H1 (cell line): Measurements from ENCODE around the gene EGFR. TPM values are rescaled to one million over a fixed set of nuclear protein-coding genes. Genes with fewer than 3 reads are reported as not detected.

Source experiments
- BCL11A ChIP-seq, 2 experiments: IDR thresholded peaks; one replicate each; pipeline ENCODE4 v1.6.1; 2011; ENCODE audit warnings: low read depth in 2 of 2, low read length in 2 of 2, mild to moderate bottlenecking in 2 of 2
- CREB1 ChIP-seq: IDR thresholded peaks from 2 replicates; pipeline ENCODE4 v1.6.1; 2012; ENCODE audit warnings: inconsistent platforms
- EP300 ChIP-seq, 2 experiments: IDR thresholded peaks; 1 replicate in 1 of 2; 2 replicates in 1 of 2; pipeline ENCODE4 v1.6.1; 2011 to 2012; ENCODE audit warnings: low read depth in 2 of 2, low read length in 2 of 2, mild to moderate bottlenecking in 2 of 2, borderline replicate concordance in 1 of 2, inconsistent platforms in 1 of 2, moderate library complexity in 1 of 2
- HDAC2 ChIP-seq, 2 experiments: fragments of 300-600 bp in 1 of 2; sonication (generic) in 1 of 2; IDR thresholded peaks; 2 replicates each; pipeline ENCODE4 v1.6.1; 2011 to 2012; ENCODE audit warnings: low read depth in 2 of 2, low read length in 2 of 2, mild to moderate bottlenecking in 2 of 2, moderate library complexity in 2 of 2, borderline replicate concordance in 1 of 2, inconsistent platforms in 1 of 2
- KDM5A ChIP-seq: fragments of 200-600 bp; IDR thresholded peaks from 2 replicates; pipeline ENCODE4 v1.7.1; 2012; ENCODE audit warnings: mild to moderate bottlenecking, low read length, inconsistent platforms, mixed read lengths
- MAFK ChIP-seq: IDR thresholded peaks from 2 replicates; pipeline ENCODE4 v1.6.1; 2012; ENCODE audit warnings: low read depth, mild to moderate bottlenecking, improper control_type of control experiment, low read length
- RXRA ChIP-seq: IDR thresholded peaks from 2 replicates; pipeline ENCODE4 v1.6.1; 2011; ENCODE audit warnings: low read depth, mild to moderate bottlenecking, low read length, moderate library complexity; ENCODE audit not compliant: insufficient read depth
- SAP30 ChIP-seq: fragments of 300-600 bp; sonication (generic); IDR thresholded peaks from 2 replicates; pipeline ENCODE4 v1.7.1; 2012; ENCODE audit warnings: low read length, moderate library complexity, mild to moderate bottlenecking, inconsistent platforms; ENCODE audit not compliant: insufficient read depth, insufficient replicate concordance
- SRF ChIP-seq: IDR thresholded peaks from 2 replicates; pipeline ENCODE4 v1.6.1; 2011; ENCODE audit warnings: mild to moderate bottlenecking, low read depth, low read length, moderate library complexity
- polyA plus RNA-seq, 7 experiments: library from polyadenylated mRNA; depleted of rRNA in 3 of 7; stranded (reverse) in 5 of 7; unstranded in 2 of 7; fragments of >200 nt in 5 of 7; fragments of 200-250 nt in 2 of 7; gene quantifications; 1 replicate in 5 of 7; 2 replicates in 1 of 7; 4 replicates in 1 of 7; pipeline versions ENCODE4 v1.2.1 to v1.2.3, GENCODE V29; 2011 to 2013; ENCODE audit warnings: missing spikeins in 2 of 7, mixed read lengths in 2 of 7
- total RNA-seq: library from RNA; stranded (reverse); fragmentation: NEBNext Ultra II Directional; extraction: Animal tissue kit (Norgen Biotek cat#: 25700); gene quantifications from 2 replicates; pipeline ENCODE4 v1.2.1, GENCODE V29; 2021

Gene EGFR
- total and polyA plus RNA-seq, 2 of the 8 experiments (the other 6 are each of a cell fraction or from before 2014, with no cell fraction given) = 1.9 to 5.8 TPM

GRCh38 chr7:55085511-55086412 is 66.9 kb downstream of the EGFR start (continued):
- no peak for TF ChIP-seq HDAC2 (IDR thresholded peaks at IDR 0.05; ENCODE audit: borderline replicate concordance in 1 of 2, low read depth in 2 of 2, low read length in 2 of 2)
- TF ChIP-seq EP300 (IDR thresholded peaks at IDR 0.05; ENCODE audit: borderline replicate concordance in 1 of 2, low read depth in 2 of 2, low read length in 2 of 2) = no peak
- TF ChIP-seq BCL11A (IDR thresholded peaks at IDR 0.05; ENCODE audit: low read depth in 2 of 2, low read length in 2 of 2) = no peak
- no peak for TF ChIP-seq RXRA
- no peak for TF ChIP-seq SAP30
- TF ChIP-seq CREB1 = no peak
- TF ChIP-seq KDM5A = no peak
- TF ChIP-seq MAFK = no peak
- no peak for TF ChIP-seq SRF
- TF ChIP-seq, all 59 proteins: peak for 0
